HG02870 (cell line): Measurements from ENCODE around the gene EXOSC3.
"Not testable (repeated sequence)": the region's sequence is repeated elsewhere in the genome, so short reads cannot be mapped to it uniquely, and the experiment has no call there.

ENCODE experiments used
- ATAC-seq: cut with Tn5 transposase; IDR thresholded peaks from one replicate; pipeline ENCODE4 v1.9.1; 2021; ENCODE audit warnings: mild to moderate bottlenecking, moderate library complexity; ENCODE audit not compliant: unreplicated experiment

Gene EXOSC3

DNA sequence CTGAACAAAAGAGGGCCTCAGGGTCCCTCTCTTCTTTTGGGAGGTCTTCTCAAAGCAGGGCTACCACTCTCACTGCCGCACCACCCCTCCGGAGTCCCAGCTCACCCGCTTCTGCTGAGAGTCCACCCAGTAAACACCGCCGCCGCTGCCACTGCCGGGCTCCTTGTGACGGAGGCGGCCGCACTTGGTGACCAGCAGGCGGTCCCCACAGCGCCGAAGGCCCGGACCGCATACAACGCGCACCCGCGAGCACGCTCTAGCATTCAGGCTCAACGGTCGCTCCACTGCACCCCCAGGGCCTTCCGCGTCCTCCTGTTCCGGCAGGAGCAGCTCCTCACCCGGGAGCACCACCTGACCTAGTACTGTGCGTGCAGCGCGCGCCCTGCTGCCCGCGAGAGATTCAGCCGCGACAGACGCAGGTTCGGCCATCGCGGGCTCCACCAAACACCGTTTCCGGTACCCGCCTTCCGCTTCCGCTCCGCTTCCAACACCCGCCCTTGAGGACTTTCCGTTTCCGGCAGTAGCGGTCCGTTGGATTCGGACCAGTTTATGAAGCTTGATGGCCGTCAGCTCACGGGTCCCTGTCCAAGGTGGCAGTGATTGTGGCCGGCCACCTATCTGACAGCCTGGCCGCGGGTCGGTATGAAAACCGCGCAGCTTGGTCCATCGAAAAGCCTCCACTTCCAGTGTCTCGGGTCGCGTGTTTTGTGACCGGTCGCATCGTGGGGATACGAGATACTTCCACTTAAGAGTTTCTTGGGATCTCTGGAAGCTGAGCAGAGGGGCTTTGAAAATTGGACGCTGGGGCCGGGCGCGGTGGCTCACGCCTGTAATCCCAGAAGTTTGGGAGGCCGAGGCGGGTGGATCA, at the start of gene EXOSC3:
EXOSC3 (minus strand) TSS at position 449 of the 868 bp plus-strand sequence; CDS start at position 429, 20 bp downstream.
- ATAC-seq = peak; percentile 89

DNA sequence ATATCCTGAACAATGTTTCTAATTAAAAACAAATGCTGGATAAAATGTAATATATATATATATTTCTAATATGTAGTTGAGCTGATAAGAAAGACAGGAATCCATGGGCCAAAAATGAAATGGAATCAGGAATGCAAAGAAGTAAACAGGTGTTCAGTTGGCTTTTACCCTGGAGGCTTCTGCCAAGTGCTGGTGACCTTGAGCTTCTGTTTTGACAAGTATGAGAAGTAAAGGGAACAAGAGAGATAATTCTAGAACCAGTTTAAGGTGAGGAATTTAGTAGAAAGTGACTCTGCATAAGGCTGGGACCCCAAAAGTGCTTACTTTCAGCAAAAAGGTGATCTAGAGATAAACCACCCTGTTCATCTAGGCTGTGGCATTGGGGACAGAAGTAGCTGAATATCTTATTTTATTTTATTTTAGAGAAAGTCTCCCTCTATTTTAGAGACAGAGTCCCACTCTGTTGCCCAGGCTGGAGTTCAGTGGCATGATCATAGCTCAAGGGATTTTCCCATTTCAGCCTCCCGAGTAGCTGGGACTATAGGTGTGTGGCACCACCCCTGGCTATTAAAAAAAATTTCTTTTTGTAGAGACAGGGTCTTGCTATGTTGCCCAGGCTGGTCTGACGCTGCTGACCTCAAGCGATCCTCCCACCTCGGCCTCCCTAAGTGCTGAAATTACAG, 42.8 kb upstream of the EXOSC3 start:
- no peak for ATAC-seq

DNA sequence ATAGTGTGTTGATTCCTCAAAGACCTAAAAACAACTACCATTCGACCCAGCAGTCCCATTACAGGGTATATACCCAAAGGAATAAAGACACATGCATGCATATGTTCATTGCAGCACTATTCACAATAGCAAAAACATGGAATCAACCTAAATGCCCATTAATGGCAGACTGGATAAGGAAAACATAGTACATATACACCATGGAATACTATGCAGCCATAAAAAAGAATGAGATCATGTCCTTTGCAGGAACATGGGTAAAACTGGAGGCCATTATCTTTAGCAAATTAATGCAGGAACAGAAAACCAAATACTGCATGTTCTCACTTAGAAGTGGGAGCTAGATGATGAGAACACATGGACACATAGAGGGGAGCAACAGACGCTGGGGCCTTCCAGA, 40.3 kb upstream of the EXOSC3 start:
- ATAC-seq = not testable (repeated sequence)

DNA sequence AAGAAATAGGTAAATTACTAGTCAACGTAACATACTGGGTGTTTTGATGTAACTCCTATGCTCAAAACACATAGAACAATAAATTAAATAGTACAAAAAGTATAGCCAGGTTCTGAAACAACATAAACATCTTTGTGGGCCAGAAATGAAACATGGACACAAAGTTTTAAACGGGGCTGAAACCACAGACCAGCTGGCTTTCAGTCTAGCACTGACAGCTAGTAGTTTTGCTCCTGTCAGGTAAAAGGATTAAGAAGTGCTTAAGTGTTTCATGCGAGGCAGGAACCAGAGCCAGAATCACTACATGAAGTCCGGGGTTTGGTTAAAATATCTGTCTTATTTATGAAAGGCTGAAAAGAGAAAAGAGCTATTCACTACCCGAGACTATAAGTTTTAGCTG, 35.3 kb upstream of the EXOSC3 start:
- ATAC-seq = peak; percentile 92

DNA sequence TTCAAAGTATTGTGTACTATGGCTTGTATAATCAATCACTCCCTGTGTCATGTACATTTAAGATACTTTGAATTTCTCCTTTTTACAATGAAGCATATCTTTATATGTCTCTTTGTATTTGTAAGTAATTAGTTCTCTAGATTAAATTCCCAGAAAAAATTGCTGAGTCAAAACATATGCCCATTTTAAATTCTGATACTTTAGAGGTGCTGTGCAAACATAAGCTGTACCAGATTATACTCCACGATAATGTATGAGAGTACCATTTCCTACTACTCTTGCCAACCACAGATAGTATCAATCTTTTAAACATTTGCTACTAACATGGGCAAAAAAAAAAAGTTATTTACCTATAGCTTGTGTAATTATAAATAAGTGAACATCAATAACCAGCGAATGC, 34.0 kb upstream of the EXOSC3 start:
- no peak for ATAC-seq

DNA sequence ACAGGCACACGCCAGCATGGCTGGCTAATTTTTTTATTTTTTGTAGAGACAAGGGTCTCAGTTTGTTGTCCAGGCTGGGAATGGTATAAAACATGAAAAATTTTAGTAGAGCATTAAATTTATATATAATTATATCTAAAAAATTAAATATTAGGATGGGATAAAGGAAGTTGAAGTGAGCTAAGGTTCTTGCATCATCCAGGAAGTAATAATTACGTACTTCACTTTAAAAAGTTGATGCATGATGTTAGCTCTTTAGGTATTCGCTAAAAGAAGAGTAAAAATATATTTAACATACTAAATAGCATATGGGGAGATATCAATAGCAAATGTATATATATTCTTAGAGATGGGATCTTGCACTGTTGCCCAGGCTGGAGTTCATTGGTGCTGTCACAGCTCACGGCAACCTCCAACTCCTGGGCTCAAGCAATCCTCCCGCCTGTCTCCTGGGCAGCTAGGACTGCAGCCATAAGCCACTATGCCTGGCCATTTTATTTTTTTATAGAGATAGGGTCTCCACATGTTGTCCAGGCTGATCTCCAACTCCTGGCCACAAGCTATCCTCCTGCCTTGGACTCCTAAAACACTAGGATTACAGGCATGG, 28.0 kb upstream of the EXOSC3 start:
- no peak for ATAC-seq

DNA sequence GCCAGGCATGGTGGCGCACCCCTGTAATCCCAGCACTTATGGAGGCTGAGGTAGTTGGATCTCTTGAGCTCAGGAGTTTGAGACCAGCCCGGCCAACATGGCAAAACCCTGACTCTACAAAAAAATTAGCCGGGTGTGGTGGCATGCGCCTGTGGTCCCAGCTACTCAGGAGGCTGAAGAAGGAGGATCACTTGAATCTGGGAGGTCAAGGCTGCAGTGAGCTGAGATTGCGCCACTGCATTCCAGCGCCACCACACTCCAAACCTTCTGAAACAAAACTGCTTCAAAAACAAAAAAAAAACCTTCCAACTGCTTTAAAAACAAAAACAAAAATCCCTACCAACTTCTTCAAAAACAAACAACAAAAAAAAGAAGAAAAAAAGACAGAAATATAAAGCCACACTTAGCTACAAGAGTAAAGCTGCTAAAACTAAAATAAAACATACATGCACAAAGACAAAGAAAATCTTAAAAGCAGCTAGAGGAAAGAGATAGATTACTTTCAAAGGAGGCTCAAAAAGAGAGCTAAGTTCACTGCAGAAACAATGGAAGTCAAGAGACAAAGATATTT, 27.1 kb upstream of the EXOSC3 start:
- ATAC-seq = no peak

DNA sequence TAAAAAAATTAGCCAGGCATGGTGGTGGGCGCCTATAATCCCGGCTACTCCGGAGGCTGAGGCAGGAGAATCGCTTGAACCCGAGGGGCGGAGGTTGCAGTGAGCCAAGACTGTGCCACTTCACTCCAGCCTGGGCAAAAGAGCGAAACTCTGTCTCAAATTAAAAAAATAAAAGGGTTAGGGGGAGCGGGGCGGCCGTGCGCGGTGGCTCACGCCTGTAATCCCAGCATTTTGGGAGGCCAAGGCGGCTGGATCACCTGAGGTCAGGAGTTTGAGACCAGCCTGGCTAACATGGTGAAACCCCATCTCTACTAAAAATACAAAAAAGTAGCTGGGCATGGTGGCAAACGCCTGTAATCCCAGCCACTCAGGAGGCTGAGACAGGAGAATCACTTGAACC, 24.8 kb upstream of the EXOSC3 start:
- not testable (repeated sequence) for ATAC-seq

DNA sequence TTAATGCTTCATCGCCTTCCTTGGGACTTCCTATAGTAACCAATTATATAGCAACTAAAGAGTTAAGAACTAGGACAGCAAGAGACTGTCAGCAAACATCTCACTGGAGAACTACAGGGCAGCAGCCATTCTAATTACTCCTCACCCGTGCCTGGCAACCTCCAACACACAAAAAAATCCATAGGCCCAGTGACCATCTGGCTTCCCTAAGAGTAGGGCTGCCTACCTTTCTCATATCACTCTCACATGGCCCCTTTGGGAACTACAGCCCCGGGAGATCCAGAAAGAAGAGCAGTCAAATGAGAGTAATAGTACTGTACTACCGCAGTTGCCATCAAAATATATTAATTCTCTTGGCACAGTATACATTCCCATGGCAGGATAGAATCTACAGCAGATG, 21.4 kb upstream of the EXOSC3 start:
- no peak for ATAC-seq

DNA sequence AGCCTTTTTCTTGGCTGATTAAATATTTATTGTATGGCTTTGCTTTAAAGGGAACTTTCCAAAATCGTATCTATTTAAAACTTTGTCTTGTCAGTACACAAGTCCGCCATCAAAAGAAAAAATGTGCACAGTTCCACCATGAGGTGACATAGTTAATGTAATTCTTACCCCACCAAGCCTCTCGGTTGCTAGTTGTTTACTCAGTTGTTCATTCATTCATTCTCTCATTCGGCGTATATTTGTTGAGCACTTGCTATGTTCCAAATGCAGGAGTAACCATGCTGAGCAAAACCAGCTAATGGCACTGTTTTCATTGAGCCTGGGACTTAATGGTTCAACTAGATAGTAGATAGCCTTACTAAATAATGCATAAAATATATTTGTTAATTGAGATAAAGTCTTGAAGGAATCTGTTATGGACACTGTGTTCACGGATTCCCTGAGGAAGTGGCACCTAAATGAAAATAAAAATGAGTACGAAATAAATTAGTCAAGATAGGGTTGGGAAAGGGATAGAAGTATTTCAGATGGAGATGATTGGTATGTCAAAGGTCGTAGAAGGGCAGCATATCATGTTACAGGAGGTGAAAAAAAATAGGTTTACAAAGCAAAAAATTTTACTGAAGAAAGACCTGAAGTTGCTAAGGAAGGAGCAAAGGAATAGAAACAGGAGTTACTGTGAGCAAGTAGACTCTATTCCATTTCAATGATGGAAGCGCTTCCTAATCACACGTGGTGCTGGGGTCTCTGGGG, 17.3 kb upstream of the EXOSC3 start:
- no peak for ATAC-seq

DNA sequence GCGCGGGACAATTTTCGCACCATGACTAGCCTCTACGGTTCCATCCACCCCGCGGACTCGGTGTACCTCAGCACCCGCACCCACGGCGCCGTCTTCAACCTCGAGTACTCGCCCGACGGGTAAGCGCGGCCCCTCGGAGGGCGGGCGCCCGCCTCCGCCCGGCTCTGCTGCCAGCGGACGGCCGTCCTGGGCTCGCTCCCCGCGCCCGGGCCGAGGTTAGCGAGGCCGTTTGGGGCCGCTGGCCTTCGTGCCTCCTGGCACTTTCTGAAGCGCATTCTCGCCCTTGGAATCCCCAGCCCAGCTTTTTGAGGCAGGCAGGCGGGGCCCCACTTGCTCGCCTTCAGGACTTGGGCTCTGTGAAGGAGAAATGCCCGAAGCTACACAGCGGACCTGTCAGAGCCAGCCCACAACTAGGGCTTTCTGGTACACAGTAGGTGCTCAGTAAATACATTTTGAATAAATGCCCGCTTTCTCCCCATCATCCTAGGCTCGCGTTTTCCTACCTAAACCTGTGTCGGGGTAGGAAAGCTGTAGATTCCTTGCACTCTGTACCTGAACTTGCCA, 16.5 kb upstream of the EXOSC3 start:
- peak; percentile 36 for ATAC-seq

DNA sequence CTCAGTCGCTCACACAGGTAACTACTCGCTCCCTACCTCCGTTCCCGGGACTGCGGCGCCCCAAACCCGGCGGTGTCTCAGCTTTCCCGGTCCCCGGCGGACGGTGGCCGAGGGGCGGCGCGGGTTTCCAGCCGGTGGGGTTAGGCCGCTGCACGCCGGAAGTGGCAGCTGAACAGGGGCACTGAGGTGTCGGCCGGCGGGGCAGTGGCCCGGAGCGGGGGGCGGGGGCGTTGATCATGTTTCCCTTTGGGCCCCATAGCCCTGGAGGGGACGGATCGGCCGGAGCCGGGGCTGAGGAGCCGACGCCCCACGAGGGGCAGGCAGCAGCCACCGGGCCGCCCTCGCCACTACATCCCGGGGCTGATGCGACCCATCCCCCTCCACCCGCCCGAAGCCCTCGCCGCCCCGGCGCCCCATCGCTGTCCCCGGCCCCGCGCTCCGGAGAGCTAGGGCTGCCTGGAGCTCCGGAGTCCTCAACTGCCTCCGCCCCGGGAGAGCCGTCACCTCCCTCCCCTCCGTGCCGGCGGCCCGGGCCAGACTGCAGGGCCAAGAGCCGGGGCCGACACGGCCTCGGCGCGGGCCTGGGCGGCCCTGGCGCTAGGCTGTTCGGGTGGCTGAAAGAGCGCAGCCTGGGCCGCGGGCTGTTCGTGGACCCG, 15.9 kb upstream of the EXOSC3 start, which contains the start of gene DCAF10:
DCAF10 (plus strand) TSS at position 167 of the 656 bp plus-strand sequence; CDS start at position 237, 70 bp downstream.
- peak; percentile 73 for ATAC-seq

DNA sequence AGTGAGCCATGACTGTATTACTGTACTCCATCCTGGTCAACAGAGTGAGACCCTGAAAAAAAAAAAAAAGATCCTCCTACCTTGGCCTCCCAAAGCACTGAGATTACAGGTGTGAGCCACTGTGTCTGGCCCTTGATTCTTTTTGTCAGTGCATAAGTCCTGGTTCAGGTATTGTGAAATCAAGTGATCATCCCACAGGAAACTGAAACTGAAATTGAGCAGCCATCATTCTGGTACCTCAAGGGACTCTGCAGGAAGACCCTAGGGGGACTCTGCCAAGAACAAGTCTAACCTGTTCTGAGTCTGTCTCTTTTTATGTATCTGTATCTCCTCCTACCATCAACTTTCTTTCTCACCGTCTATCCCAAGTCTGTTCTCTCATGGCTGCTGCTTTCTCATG, 13.8 kb upstream of the EXOSC3 start:
- ATAC-seq = no peak

DNA sequence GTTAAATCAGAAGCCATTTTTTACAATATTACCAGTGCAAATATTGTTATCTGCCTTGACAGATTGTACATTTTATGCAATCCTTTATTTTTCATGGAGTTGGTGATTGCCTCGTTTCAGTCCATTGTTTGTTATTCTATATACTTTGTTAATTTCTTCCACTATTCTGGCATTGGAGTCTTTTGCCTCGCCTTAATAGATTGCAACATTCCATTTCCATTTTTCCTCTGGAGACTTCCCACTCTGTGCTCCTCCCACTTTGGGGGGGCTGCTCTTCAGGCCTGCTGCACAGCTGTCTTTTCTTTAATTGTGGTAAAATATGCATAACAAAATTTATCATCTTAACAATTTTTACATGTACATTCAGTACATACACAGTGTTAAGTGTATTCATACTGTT, 11.4 kb upstream of the EXOSC3 start:
- ATAC-seq = no peak

DNA sequence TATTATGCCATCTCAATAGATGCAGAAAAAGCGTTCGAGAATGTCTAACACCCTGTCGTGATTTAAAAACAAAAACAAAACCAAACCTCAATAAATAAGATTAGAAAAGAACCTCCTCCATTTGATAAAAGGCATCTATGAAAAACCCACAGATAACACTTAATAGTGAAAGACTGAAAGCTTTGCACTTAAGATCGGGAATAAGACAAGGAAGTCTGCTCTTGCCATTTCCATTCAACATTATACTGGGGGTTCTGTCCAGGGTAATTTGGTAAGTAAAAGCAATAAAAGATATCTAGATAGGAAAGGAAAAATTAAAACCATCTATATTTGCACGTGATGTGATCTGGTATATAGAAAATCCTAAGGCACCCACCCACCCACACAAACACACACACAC, 7.3 kb upstream of the EXOSC3 start:
- ATAC-seq = no peak

DNA sequence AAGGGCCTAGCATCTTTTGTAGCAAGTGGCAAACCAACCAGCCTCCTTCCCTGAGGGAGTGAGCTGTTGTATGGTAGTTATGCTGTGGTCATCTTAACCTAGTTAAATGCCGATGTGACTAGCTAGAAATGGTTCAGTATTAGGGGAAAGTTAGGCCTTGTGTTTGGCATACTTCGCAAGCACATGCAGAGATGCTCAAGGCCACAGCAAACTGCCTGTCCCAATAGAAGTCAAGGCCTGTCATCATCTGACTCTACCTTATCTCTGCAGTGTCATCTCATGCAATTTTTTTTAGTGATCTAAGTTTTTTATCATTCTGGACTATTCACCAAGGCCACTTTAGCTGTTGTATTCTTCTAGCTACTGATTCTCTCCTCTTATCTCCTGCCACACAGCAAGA, 5.2 kb upstream of the EXOSC3 start:
- ATAC-seq = no peak

DNA sequence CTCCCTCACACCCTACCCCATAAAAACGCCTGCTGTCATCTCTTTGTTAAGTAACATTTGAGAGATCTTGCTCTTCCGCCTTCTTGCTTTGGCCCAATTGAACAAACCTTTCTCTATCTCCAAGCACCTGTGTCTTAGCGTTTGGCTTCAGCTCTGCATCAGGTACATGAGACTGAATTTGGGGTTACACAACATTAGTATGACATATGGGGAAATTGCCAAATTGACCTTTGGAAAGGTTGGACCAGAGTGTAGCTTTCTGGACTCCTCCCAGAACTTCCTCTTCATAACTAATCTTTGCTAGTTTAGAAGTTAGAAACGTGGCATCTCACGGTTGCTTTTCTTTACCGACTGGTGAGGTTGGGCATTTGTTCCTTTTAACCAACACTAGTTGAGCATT, 3.5 kb upstream of the EXOSC3 start:
- no peak for ATAC-seq

DNA sequence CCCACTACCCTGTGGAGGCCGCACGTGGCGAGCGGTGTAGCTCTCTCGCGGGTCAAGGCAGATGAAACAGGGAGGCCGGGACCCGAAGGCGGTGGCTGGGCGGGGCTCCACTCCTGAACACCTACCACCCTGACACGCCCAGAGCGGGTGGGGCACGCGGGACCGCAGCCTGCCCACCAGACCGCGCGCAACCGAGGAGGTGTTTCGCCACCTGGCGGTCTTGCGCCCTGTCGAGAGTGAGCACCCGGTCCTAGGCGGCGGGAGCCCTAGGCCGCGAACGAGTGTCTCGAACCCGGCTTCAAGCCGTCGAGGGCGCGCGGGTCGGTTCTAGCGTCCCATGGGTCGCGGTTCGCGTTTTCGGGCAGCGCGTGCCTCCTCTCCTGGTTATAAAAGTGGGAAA, 2.2 kb upstream of the EXOSC3 start:
- no peak for ATAC-seq

DNA sequence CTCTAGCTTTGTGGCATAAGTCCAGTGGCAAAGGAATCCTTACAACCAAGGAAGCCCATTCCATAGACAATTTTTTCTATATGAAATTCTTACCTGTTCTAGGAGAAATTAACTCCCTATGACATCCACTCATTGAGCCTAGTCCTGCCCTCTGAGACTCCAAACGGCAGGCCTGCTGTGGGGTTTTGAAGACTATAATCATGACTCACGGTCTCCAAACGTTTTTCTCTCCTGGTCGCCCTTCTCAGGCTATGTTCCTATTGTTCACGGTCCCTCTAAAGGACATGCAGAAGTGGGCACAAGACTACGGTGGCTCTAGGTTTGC, 611 bp downstream of the EXOSC3 start:
- no peak for ATAC-seq

DNA sequence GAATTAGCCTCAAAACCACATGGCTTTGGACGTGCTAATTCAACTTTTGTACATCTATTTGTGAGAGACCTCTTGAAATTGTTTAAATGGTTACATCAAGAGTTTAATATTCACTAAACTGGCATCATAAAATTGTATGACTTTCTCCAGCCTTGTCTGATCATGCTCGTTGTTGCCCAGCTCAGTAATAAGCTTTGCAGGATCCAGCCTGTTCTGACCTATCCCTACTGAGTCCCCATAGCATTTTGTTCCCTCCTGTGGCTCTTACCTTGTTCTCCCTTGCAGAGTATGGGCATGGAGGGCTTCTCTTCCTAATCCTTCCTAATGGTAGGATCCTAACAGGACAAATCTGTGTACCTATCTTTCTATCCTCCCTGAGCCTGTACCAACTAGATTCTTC, 6.3 kb downstream of the EXOSC3 start:
- ATAC-seq = no peak
